Calu3 (cell line): Measurements from ENCODE around the gene PIEZO1. TPM values are rescaled to one million over a fixed set of nuclear protein-coding genes. Genes with fewer than 3 reads are reported as not detected.

Experiments
- BruUV-seq: library from RNA; stranded (reverse); fragments of 400-500 nt; replicated peaks from 2 replicates; lab custom pipeline; 2021; lab: Mats Ljungman, UMichigan
- CTCF ChIA-PET: fragments of 300-600 bp; sonication (Branson Sonifier 250); formaldehyde crosslinking; loops from one replicate; lab custom pipeline; 2022; ENCODE audit warnings: antibody characterized with exemption; lab: Charles Lee
- DNase-seq: peaks from one replicate; pipeline ENCODE4 v3.0.0; 2022
- H3K27ac Mint-ChIP-seq: one replicate; pipeline ENCODE4 v1.8.0; 2022; ENCODE audit warnings: mixed read lengths; ENCODE audit not compliant: unreplicated experiment
- H3K27me3 Mint-ChIP-seq: one replicate; pipeline ENCODE4 v1.8.0; 2022; ENCODE audit warnings: mixed read lengths; ENCODE audit not compliant: unreplicated experiment
- H3K36me3 Mint-ChIP-seq: one replicate; pipeline ENCODE4 v1.8.0; 2022; ENCODE audit warnings: mild to moderate bottlenecking, moderate library complexity, mixed read lengths; ENCODE audit not compliant: insufficient read depth, unreplicated experiment
- H3K4me1 Mint-ChIP-seq: one replicate; pipeline ENCODE4 v1.8.0; 2022; ENCODE audit warnings: mild to moderate bottlenecking, low read depth, mixed read lengths; ENCODE audit not compliant: unreplicated experiment
- H3K4me3 Mint-ChIP-seq: one replicate; pipeline ENCODE4 v1.8.0; 2022; ENCODE audit warnings: mild to moderate bottlenecking, low read depth, moderate library complexity, mixed read lengths; ENCODE audit not compliant: unreplicated experiment
- H3K9me3 Mint-ChIP-seq: one replicate; pipeline ENCODE4 v1.8.0; 2022; ENCODE audit warnings: low read depth, mixed read lengths; ENCODE audit not compliant: unreplicated experiment
- CTCF ChIP-seq: fragments of 200-600 bp; IDR thresholded peaks from one replicate; pipeline ENCODE4 v1.8.0; 2022; ENCODE audit warnings: antibody characterized with exemption; ENCODE audit not compliant: unreplicated experiment
- intact Hi-C: fragments of 100-400 bp; cut with micrococcal nuclease; formaldehyde crosslinking; loops from one replicate; pipeline ENCODE4 v1.10.0; 2022; ENCODE audit not compliant: unreplicated experiment
- total RNA-seq: library from RNA; stranded (reverse); gene quantifications from 2 replicates; pipeline ENCODE4 v1.2.3, GENCODE V29; 2022

PIEZO1 gene
- total RNA-seq, 1 experiment from 2014 or later = 199 TPM

- DNase-seq = peak; percentile 78
- Mint-ChIP-seq H3K9me3 (no peaks in the 10 kb centered on the region), H3K27ac (peak overlapping the region; percentile 14), H3K4me3 (peak overlapping the region; percentile 11), H3K36me3 (peaks cover 55% of the 10 kb centered on the region), H3K27me3 (no peaks in the 10 kb centered on the region), H3K4me1 (peaks cover 61% of the 10 kb centered on the region)
- CTCF ChIA-PET = interaction anchor here (1.2 to 4.8 kb wide), 6 partner anchors 10 to 453 kb away, joined by 3 to 26 read pairs (median 6); no protein-coding TSS in a partner anchor
- no peak for TF ChIP-seq CTCF
- BruUV-seq = no TSS peak
- intact Hi-C loops = no loop called here
Measured at GRCh38 chr16:88763502-88764053, 21.4 kb downstream of the PIEZO1 start.

DNA sequence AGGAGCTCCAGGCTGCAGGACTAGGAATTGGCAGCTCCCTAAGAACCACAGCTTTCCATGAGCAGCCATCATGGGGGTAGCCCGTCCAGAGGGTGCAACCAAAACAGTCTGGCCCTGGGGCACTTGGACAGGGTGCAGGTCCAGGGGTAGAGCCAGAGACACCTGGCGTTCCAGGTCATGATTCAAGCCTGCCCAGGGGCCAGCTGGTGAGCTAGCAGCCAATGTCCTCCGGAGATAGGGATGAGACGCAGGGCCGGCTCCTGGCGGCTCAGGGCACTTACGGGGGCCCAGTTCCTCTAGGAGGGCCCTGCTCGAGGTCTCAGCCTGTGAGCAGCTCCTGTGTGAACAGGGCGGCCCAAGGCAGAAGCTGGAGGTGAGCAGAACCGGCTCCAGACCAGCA is 22.1 kb downstream of the PIEZO1 start:
- CTCF ChIA-PET = interaction anchor here (0.6 to 4.8 kb wide), 6 partner anchors 11 to 453 kb away, joined by 3 to 26 read pairs (median 6); no protein-coding TSS in a partner anchor

DNA sequence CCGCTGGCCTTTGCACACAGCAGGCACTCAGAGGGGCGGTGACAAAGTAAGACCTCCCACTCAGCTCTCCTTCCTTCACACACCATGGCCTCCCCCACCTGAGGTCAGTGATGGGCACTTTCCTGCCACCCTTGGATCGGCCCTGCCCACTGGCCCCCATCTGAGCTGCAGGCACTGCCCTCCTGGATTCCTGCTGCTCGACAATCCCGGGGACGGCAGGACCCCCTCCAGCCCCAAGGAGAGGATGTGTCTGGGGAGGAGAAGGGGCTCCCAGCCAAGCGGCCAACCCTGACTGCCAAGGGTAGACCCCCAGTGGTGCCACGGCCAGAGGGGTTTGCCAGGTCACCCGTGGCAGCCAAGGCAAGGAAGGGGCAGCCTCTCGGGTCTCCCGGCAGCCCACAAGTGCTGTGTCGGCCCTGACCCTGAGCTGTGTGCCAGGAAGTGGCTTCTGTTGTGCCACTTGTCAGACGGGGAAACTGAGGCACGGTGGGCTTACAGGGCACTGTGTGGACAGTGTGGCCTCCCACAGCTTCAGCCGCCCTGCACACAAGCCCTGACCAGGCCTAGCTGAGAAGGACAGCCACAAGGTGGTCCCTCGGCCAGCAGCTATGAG is 22.7 kb downstream of the PIEZO1 start:
- intact Hi-C loops = no loop called here
- H3K4me3 Mint-ChIP-seq = peak overlapping the region; percentile 43
- no peaks in the 10 kb centered on the region for H3K27me3 Mint-ChIP-seq
- BruUV-seq = no TSS peak
- H3K9me3 Mint-ChIP-seq = no peaks in the 10 kb centered on the region
- CTCF ChIA-PET = interaction anchor here (0.6 to 4.8 kb wide), 7 partner anchors 10 to 454 kb away, joined by 3 to 26 read pairs (median 5); no protein-coding TSS in a partner anchor
- H3K36me3 Mint-ChIP-seq = peaks cover 46% of the 10 kb centered on the region
- H3K4me1 Mint-ChIP-seq = peaks cover 58% of the 10 kb centered on the region
- no peak for TF ChIP-seq CTCF
- no peak overlapping the region for H3K27ac Mint-ChIP-seq
- no peak for DNase-seq

More for the DNA sequence above, 22.1 kb downstream of the PIEZO1 start:
- Mint-ChIP-seq H3K36me3 (peaks cover 52% of the 10 kb centered on the region), H3K27me3 (no peaks in the 10 kb centered on the region), H3K4me1 (peaks cover 64% of the 10 kb centered on the region), H3K4me3 (peak overlapping the region; percentile 11), H3K9me3 (no peaks in the 10 kb centered on the region), H3K27ac (peak overlapping the region; percentile 14)
- TF ChIP-seq CTCF = no peak
- no peak for DNase-seq
- intact Hi-C loops = no loop called here
- BruUV-seq = no TSS peak

- no TSS peak for BruUV-seq
- Mint-ChIP-seq H3K27me3 (no peaks in the 10 kb centered on the region), H3K4me3 (peak overlapping the region; percentile 43), H3K36me3 (peaks cover 46% of the 10 kb centered on the region), H3K4me1 (peaks cover 53% of the 10 kb centered on the region), H3K27ac (no peak overlapping the region), H3K9me3 (no peaks in the 10 kb centered on the region)
- DNase-seq = peak; percentile 48
- no peak for TF ChIP-seq CTCF
- intact Hi-C loops = no loop called here
- CTCF ChIA-PET = interaction anchor here (0.6 to 4.8 kb wide), 5 partner anchors 9 to 24 kb away, joined by 4 to 26 read pairs (median 5); no protein-coding TSS in a partner anchor
Measured at GRCh38 chr16:88761830-88762229, 23.2 kb downstream of the PIEZO1 start.
